Measurements from ENCODE around the gene PRKAG2. TPM values are rescaled to one million over a fixed set of nuclear protein-coding genes. Genes with fewer than 3 reads are reported as not detected.

The PRKAG2 gene
- total RNA-seq, 4 donors from 2014 or later = 19.5 to 30.8 (median 27.6) TPM

DNA sequence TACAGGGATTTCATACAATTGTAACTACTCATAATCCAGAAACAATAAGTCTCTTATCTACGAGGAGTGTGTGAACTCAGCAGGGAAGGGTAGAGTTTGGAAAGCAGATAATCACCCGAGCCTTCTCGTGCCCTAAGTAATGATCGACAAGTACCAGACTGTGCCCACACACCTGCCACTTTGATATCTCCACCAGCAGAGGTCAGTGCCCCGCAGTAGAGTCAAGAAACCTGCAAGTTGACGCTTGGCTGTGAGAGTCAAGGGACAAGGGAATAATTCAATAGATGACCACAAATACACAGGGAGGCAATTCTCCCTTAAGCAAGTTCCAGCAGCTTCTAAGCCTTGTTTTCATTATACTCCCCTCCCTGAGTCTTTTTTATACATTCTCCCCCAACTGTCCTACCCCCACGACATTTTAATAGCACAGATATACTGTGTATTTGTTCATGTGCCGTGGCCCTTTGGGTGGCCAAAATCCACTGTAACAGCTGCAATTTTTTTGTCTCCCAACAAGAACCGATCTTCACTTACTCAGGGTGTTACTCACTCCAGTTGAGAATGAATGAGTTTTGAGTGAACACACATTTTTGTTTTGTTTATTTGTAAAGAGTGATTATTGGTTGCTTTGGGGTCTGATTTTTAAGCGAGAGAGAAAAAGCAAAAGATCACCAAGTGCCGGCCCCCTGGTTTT, 250.3 kb downstream of the PRKAG2 start:
- Histone ChIP-seq H3K27me3 (no peaks in the 10 kb centered on the region), H3K9me3 (no peaks in the 10 kb centered on the region), H3K4me1 (peaks cover 6 to 9% of the 10 kb centered on the region in 2 donors), H3K36me3 (no peaks in the 10 kb centered on the region), H3K4me3 (replicated peaks in 1 of 3) (no peak overlapping the region), H3K27ac (no peak overlapping the region)
- intact Hi-C loops (cut with DNase I) = loop anchor here (5.0 kb wide), 1 partner anchor 131 kb away; no protein-coding TSS in a partner anchor
- TF ChIP-seq CTCF (IDR thresholded peaks at IDR 0.05) = peak in 4 of 6 experiments; percentile 42 to 52 (median 48)
- TF ChIP-seq POLR2A (IDR thresholded peaks at IDR 0.05) = no peak
- peak; percentile 57 to 64 for DNase-seq
- 70 to 75% methylated on average over 11 of the region's 11 CpGs for WGBS, 2 donors

- H3K4me1 ChIP-seq = peaks cover under 1 to 5% of the 10 kb centered on the region in 2 donors
- intact Hi-C loops (cut with DNase I) = loop anchor here (5.0 kb wide), 1 partner anchor 132 kb away; no protein-coding TSS in a partner anchor
- H3K27ac ChIP-seq = no peak overlapping the region
- H3K27me3 ChIP-seq = no peaks in the 10 kb centered on the region
- TF ChIP-seq CTCF (IDR thresholded peaks at IDR 0.05) (no peak), POLR2A (IDR thresholded peaks at IDR 0.05) (no peak)
- no peak for DNase-seq
- 87 to 91% methylated on average over 9 of the region's 9 CpGs for WGBS, 2 donors
- H3K4me3 ChIP-seq (replicated peaks in 1 of 3) = no peak overlapping the region
- no peaks in the 10 kb centered on the region for H3K36me3 ChIP-seq
- no peaks in the 10 kb centered on the region for H3K9me3 ChIP-seq
Observed at GRCh38 chr7:151625606-151626005, 251.3 kb downstream of the PRKAG2 start.

GRCh38 chr7:151624246-151624928, 252.5 kb downstream of the PRKAG2 start:
- Histone ChIP-seq H3K9me3 (no peaks in the 10 kb centered on the region), H3K27ac (no peak overlapping the region), H3K4me1 (peaks cover 0 to 4% of the 10 kb centered on the region in 2 donors), H3K27me3 (no peaks in the 10 kb centered on the region), H3K36me3 (no peaks in the 10 kb centered on the region), H3K4me3 (replicated peaks in 1 of 3) (no peak overlapping the region)
- no peak for TF ChIP-seq POLR2A (IDR thresholded peaks at IDR 0.05)
- no peak for TF ChIP-seq CTCF (IDR thresholded peaks at IDR 0.05)
- DNase-seq = no peak
- WGBS, 2 donors = 91 to 94% methylated on average over 18 of the region's 18 CpGs
- intact Hi-C loops (cut with DNase I) = no loop called here

DNA sequence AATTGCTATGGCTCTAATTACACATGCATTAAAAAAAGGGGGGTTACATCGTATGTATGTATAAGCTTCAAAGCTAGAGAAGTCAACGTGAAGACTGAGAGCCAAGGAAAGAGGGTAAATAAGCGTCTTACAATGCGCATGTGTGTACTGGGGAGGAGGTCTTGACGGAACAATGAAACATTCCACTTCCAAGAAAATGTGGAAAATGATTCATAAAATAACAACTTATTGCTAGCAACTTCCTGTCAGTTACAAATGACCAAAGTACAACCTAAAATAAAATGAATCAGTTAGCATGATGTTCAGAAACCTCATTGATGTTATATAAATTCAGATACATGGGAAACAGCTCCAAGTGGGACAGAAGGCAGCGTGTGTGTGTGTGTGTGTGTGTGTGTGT, 253.1 kb downstream of the PRKAG2 start:
- no peak for TF ChIP-seq CTCF (IDR thresholded peaks at IDR 0.05)
- no peaks in the 10 kb centered on the region for H3K27me3 ChIP-seq
- intact Hi-C loops (cut with DNase I) = no loop called here
- no peak for DNase-seq
- no peaks in the 10 kb centered on the region for H3K36me3 ChIP-seq
- no peaks in the 10 kb centered on the region for H3K9me3 ChIP-seq
- no peak overlapping the region for H3K27ac ChIP-seq
- peaks cover 0 to 4% of the 10 kb centered on the region in 2 donors for H3K4me1 ChIP-seq
- no peak overlapping the region for H3K4me3 ChIP-seq (replicated peaks in 1 of 3)
- 77 to 88% methylated on average over 6 of the region's 6 CpGs for WGBS, 2 donors

DNA sequence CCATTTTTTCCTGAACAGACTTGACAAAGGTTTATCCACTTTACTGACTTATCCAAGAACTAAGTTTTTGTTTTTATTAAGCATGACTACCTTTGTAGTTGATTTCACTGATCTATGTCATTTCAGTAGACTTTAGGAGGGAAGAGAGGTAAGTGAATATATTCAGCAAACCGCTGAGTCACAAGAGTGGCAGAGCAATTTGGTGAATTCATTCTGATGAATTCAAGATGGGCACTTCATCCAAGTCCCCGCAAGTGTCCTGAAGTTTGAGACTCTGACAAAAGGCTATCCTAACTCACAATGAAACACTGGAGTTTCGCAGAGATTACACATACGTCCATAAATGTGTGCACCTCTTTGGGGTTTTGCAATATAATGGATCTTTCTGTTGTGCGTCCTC, 255.0 kb downstream of the PRKAG2 start:
- Histone ChIP-seq H3K4me1 (no peaks in the 10 kb centered on the region), H3K27me3 (no peaks in the 10 kb centered on the region), H3K27ac (no peak overlapping the region), H3K9me3 (no peaks in the 10 kb centered on the region), H3K4me3 (replicated peaks in 1 of 3) (no peak overlapping the region), H3K36me3 (no peaks in the 10 kb centered on the region)
- TF ChIP-seq POLR2A (IDR thresholded peaks at IDR 0.05) (no peak), CTCF (IDR thresholded peaks at IDR 0.05) (no peak)
- DNase-seq = no peak
- WGBS, 2 donors = 81 to 82% methylated on average over 5 of the region's 5 CpGs
- intact Hi-C loops (cut with DNase I) = no loop called here

Measured in thyroid gland (tissue), 4 donors.